CD4-positive, alpha-beta T cell treated with Interleukin-6 for 4 hours (primary cell): Measurements from ENCODE around the gene TSSK2.
"Not testable (repeated sequence)": the region's sequence is repeated elsewhere in the genome, so short reads cannot be mapped to it uniquely, and the experiment has no call there.

Experiments used
- DNase-seq: peaks from one replicate; pipeline ENCODE4 v3.0.0-alpha.2; 2020; ENCODE audit warnings: mixed read lengths

TSSK2 gene

GRCh38 chr22:19146215-19146968, 15.3 kb downstream of the TSSK2 start:
- no peak for DNase-seq

- DNase-seq, result no peak
Measured at GRCh38 chr22:19147195-19147780, 16.2 kb downstream of the TSSK2 start.

GRCh38 chr22:19148417-19149046, 17.4 kb downstream of the TSSK2 start:
- DNase-seq, result no peak

- peak; percentile 56 for DNase-seq
Measured at GRCh38 chr22:19149047-19149883, 18.2 kb downstream of the TSSK2 start.

- no peak for DNase-seq
Measured at GRCh38 chr22:19149991-19150390, 18.9 kb downstream of the TSSK2 start, which contains the start of gene GSC2. GSC2 (minus strand) TSS chr22:19150292; CDS start chr22:19150283, 9 bp downstream.

- no peak for DNase-seq
Measured at GRCh38 chr22:19150482-19151328, 19.6 kb downstream of the TSSK2 start.

- DNase-seq, result no peak
Measured at GRCh38 chr22:19151329-19152191, 20.5 kb downstream of the TSSK2 start.

- DNase-seq, result no peak
Measured at GRCh38 chr22:19152942-19153883, 22.1 kb downstream of the TSSK2 start.

GRCh38 chr22:19156109-19156508, 25.0 kb downstream of the TSSK2 start:
- not testable (repeated sequence) for DNase-seq

GRCh38 chr22:19158649-19159048, 27.5 kb downstream of the TSSK2 start:
- DNase-seq, result not testable (repeated sequence)

- no peak for DNase-seq
Measured at GRCh38 chr22:19164425-19164824, 33.3 kb downstream of the TSSK2 start.

GRCh38 chr22:19166421-19166820, 35.3 kb downstream of the TSSK2 start:
- DNase-seq, result no peak

GRCh38 chr22:19167106-19167869, 36.2 kb downstream of the TSSK2 start:
- DNase-seq, result no peak

GRCh38 chr22:19168088-19168890, 37.2 kb downstream of the TSSK2 start:
- DNase-seq, result no peak

GRCh38 chr22:19169002-19169946, 38.2 kb downstream of the TSSK2 start:
- DNase-seq, result peak; percentile 3

GRCh38 chr22:19169947-19170318, 38.8 kb downstream of the TSSK2 start:
- DNase-seq, result no peak
